Measurements from ENCODE around the gene S100A7A. TPM values are rescaled to one million over a fixed set of nuclear protein-coding genes. Genes with fewer than 3 reads are reported as not detected.

S100A7A gene
- total and polyA plus RNA-seq, 2 of the 13 experiments (the other 11 are each of a cell fraction or from before 2014, with no cell fraction given), result not detected

DNA sequence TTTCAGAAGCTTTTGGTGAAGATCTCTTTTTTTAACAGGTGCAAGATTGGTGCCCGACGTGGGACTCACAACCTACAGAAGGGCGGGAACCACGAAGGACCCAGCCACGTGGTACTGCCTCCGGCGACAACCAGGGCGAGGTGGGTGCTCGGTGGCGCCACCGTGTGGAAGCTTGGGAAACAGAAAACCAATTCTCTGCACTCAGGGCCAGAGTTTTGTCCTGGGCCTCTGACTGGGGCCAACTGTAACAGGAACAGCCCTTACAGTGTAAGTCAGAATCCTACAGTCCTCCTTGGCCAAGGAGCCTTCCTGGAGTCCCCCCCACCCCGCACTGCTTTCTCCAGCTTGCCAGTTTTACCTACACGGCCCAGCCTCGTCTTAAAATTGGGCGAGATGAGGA is 11.6 kb upstream of the S100A7A start (continued):
- TF ChIP-seq, protein P1, sequence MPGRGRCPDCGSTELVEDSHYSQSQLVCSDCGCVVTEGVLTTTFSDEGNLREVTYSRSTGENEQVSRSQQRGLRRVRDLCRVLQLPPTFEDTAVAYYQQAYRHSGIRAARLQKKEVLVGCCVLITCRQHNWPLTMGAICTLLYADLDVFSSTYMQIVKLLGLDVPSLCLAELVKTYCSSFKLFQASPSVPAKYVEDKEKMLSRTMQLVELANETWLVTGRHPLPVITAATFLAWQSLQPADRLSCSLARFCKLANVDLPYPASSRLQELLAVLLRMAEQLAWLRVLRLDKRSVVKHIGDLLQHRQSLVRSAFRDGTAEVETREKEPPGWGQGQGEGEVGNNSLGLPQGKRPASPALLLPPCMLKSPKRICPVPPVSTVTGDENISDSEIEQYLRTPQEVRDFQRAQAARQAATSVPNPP (CRISPR knock-in tag; IDR thresholded peaks at IDR 0.05), result no peak
- no peak for TF ChIP-seq GABPA (IDR thresholded peaks at IDR 0.05; ENCODE audit: low read depth, low read length)
- no peak for TF ChIP-seq GABPA (CRISPR knock-in tag; IDR thresholded peaks at IDR 0.05; ENCODE audit: low read depth)
- TF ChIP-seq, protein P2, sequence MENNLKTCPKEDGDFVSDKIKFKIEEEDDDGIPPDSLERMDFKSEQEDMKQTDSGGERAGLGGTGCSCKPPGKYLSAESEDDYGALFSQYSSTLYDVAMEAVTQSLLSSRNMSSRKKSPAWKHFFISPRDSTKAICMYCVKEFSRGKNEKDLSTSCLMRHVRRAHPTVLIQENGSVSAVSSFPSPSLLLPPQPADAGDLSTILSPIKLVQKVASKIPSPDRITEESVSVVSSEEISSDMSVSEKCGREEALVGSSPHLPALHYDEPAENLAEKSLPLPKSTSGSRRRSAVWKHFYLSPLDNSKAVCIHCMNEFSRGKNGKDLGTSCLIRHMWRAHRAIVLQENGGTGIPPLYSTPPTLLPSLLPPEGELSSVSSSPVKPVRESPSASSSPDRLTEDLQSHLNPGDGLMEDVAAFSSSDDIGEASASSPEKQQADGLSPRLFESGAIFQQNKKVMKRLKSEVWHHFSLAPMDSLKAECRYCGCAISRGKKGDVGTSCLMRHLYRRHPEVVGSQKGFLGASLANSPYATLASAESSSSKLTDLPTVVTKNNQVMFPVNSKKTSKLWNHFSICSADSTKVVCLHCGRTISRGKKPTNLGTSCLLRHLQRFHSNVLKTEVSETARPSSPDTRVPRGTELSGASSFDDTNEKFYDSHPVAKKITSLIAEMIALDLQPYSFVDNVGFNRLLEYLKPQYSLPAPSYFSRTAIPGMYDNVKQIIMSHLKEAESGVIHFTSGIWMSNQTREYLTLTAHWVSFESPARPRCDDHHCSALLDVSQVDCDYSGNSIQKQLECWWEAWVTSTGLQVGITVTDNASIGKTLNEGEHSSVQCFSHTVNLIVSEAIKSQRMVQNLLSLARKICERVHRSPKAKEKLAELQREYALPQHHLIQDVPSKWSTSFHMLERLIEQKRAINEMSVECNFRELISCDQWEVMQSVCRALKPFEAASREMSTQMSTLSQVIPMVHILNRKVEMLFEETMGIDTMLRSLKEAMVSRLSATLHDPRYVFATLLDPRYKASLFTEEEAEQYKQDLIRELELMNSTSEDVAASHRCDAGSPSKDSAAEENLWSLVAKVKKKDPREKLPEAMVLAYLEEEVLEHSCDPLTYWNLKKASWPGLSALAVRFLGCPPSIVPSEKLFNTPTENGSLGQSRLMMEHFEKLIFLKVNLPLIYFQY (CRISPR knock-in tag; IDR thresholded peaks at IDR 0.05; ENCODE audit: borderline replicate concordance), result no peak
- TF ChIP-seq, protein P3, sequence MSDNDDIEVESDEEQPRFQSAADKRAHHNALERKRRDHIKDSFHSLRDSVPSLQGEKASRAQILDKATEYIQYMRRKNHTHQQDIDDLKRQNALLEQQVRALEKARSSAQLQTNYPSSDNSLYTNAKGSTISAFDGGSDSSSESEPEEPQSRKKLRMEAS (IDR thresholded peaks at IDR 0.05), result peak; percentile 87
- no peak for TF ChIP-seq MEF2D (CRISPR knock-in tag; IDR thresholded peaks at IDR 0.05)
- TF ChIP-seq, protein P4, sequence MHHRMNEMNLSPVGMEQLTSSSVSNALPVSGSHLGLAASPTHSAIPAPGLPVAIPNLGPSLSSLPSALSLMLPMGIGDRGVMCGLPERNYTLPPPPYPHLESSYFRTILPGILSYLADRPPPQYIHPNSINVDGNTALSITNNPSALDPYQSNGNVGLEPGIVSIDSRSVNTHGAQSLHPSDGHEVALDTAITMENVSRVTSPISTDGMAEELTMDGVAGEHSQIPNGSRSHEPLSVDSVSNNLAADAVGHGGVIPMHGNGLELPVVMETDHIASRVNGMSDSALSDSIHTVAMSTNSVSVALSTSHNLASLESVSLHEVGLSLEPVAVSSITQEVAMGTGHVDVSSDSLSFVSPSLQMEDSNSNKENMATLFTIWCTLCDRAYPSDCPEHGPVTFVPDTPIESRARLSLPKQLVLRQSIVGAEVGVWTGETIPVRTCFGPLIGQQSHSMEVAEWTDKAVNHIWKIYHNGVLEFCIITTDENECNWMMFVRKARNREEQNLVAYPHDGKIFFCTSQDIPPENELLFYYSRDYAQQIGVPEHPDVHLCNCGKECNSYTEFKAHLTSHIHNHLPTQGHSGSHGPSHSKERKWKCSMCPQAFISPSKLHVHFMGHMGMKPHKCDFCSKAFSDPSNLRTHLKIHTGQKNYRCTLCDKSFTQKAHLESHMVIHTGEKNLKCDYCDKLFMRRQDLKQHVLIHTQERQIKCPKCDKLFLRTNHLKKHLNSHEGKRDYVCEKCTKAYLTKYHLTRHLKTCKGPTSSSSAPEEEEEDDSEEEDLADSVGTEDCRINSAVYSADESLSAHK (CRISPR knock-in tag; IDR thresholded peaks at IDR 0.05; ENCODE audit: borderline replicate concordance), result no peak
- TF ChIP-seq FOXA3 (CRISPR knock-in tag; IDR thresholded peaks at IDR 0.05), result no peak
- TF ChIP-seq ATF7 (IDR thresholded peaks at IDR 0.05), result no peak
- TF ChIP-seq ATF7 (CRISPR knock-in tag; IDR thresholded peaks at IDR 0.05), result no peak
- no peak for TF ChIP-seq ZNF292 (CRISPR knock-in tag; IDR thresholded peaks at IDR 0.05; ENCODE audit: borderline replicate concordance, low read depth)
- TF ChIP-seq NFYC (CRISPR knock-in tag; IDR thresholded peaks at IDR 0.05), result no peak
- TF ChIP-seq ZNF557 (CRISPR knock-in tag; IDR thresholded peaks at IDR 0.05), result no peak
- TF ChIP-seq, protein P5, sequence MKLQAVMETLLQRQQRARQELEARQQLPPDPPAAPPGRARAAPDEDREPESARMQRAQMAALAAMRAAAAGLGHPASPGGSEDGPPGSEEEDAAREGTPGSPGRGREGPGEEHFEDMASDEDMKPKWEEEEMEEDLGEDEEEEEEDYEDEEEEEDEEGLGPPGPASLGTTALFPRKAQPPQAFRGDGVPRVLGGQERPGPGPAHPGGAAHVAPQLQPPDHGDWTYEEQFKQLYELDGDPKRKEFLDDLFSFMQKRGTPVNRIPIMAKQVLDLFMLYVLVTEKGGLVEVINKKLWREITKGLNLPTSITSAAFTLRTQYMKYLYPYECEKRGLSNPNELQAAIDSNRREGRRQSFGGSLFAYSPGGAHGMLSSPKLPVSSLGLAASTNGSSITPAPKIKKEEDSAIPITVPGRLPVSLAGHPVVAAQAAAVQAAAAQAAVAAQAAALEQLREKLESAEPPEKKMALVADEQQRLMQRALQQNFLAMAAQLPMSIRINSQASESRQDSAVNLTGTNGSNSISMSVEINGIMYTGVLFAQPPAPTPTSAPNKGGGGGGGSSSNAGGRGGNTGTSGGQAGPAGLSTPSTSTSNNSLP (IDR thresholded peaks at IDR 0.05; ENCODE audit: low read depth, low read length), result no peak
- TF ChIP-seq, protein P6, sequence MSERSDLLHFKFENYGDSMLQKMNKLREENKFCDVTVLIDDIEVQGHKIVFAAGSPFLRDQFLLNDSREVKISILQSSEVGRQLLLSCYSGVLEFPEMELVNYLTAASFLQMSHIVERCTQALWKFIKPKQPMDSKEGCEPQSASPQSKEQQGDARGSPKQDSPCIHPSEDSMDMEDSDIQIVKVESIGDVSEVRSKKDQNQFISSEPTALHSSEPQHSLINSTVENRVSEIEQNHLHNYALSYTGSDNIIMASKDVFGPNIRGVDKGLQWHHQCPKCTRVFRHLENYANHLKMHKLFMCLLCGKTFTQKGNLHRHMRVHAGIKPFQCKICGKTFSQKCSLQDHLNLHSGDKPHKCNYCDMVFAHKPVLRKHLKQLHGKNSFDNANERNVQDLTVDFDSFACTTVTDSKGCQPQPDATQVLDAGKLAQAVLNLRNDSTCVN (CRISPR knock-in tag; IDR thresholded peaks at IDR 0.05; ENCODE audit: borderline replicate concordance), result no peak
- TF ChIP-seq ZNF879 (CRISPR knock-in tag; IDR thresholded peaks at IDR 0.05), result no peak
